ENCODE results near the gene MMD2.

The MMD2 gene

DNA sequence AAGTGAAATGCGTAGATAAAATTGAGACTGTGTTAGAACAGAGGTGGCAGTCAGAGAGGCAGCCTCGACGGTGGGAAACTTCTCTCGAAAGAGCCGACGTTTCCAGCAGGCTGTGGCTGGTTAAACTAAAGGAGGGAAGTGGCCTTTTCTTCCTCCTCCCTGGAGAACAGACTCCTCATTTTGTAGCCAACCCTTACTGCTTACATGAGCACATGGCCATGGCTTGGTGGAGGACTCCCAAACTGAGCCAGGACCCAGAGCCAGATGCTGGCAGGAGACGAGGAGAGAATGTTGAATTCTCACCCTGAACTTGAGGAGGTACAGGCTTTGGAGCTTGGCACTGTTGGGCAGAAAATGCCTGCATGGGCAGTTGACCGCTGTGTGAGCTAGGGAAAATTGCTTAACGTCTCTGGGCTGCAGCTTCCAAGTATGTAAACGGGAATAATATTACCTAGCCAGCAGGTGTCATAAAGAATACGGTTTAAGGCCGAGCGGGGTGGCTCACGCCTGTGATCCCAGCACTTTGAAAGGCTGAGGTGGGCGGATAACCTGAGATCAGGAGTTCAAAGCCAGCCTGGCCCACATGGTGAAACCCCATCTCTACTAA lies 24.5 kb downstream of the MMD2 start:
- Histone ChIP-seq H3K9me3 (ENCODE audit: control insufficient read depth in 2 of 2, low read length in 2 of 2) (no peaks in the 10 kb centered on the region), H3K9ac (ENCODE audit: low read depth in 1 of 2, low read length in 2 of 2) (no peak overlapping the region), H3K27me3 (ENCODE audit: control insufficient read depth in 2 of 2, insufficient read depth in 2 of 2, low read length in 2 of 2) (peaks cover 0 to 2% of the 10 kb centered on the region in 2 donors), H3K4me1 (ENCODE audit: control insufficient read depth in 2 of 2, insufficient read depth in 2 of 2, low read length in 2 of 2) (no peaks in the 10 kb centered on the region), H3K27ac (ENCODE audit: low read depth in 2 of 2, low read length in 2 of 2) (no peak overlapping the region), H3K4me3 (ENCODE audit: low read length in 2 of 2) (no peak overlapping the region), H3K36me3 (ENCODE audit: control insufficient read depth in 2 of 2, insufficient read depth in 2 of 2, low read length in 2 of 2) (no peaks in the 10 kb centered on the region)

DNA sequence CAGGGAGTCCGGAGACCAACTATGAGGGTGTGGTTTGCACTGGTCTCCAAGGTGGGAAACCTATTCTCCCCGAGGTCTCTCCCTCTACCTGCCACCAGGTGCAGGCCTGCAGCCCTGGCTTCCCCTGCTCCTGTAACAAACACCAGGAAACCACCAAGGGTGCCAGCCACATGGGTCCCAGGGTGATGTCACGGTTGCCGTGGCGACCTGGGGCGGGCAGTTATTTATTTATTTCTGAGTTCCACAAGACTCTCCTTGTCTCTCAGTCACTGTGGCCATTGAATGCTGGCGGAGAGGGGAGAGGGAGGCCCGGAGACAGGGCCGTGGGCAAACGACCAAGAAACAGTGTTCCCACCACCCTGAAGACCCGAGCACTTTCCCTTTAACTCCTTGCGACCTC lies 27.0 kb downstream of the MMD2 start:
- H3K36me3 ChIP-seq (ENCODE audit: control insufficient read depth in 2 of 2, insufficient read depth in 2 of 2, low read length in 2 of 2), result no peaks in the 10 kb centered on the region
- no peaks in the 10 kb centered on the region for H3K9me3 ChIP-seq (ENCODE audit: control insufficient read depth in 2 of 2, low read length in 2 of 2)
- no peak overlapping the region for H3K27ac ChIP-seq (ENCODE audit: low read depth in 2 of 2, low read length in 2 of 2)
- H3K9ac ChIP-seq (ENCODE audit: low read depth in 1 of 2, low read length in 2 of 2), result no peak overlapping the region
- no peak overlapping the region for H3K4me3 ChIP-seq (ENCODE audit: low read length in 2 of 2)
- no peaks in the 10 kb centered on the region for H3K4me1 ChIP-seq (ENCODE audit: control insufficient read depth in 2 of 2, insufficient read depth in 2 of 2, low read length in 2 of 2)
- H3K27me3 ChIP-seq (ENCODE audit: control insufficient read depth in 2 of 2, insufficient read depth in 2 of 2, low read length in 2 of 2), result peaks cover 2 to 5% of the 10 kb centered on the region in 2 donors

GRCh38 chr7:4929005-4929404 lies 30.0 kb downstream of the MMD2 start:
- Histone ChIP-seq H3K36me3 (ENCODE audit: control insufficient read depth in 2 of 2, insufficient read depth in 2 of 2, low read length in 2 of 2) (no peaks in the 10 kb centered on the region), H3K27me3 (ENCODE audit: control insufficient read depth in 2 of 2, insufficient read depth in 2 of 2, low read length in 2 of 2) (peaks cover 0 to 5% of the 10 kb centered on the region in 2 donors), H3K4me1 (ENCODE audit: control insufficient read depth in 2 of 2, insufficient read depth in 2 of 2, low read length in 2 of 2) (no peaks in the 10 kb centered on the region), H3K9me3 (ENCODE audit: control insufficient read depth in 2 of 2, low read length in 2 of 2) (no peaks in the 10 kb centered on the region), H3K9ac (ENCODE audit: low read depth in 1 of 2, low read length in 2 of 2) (no peak overlapping the region), H3K27ac (ENCODE audit: low read depth in 2 of 2, low read length in 2 of 2) (no peak overlapping the region), H3K4me3 (ENCODE audit: low read length in 2 of 2) (no peak overlapping the region)

GRCh38 chr7:4928445-4928844 lies 30.5 kb downstream of the MMD2 start:
- Histone ChIP-seq H3K9ac (ENCODE audit: low read depth in 1 of 2, low read length in 2 of 2) (no peak overlapping the region), H3K9me3 (ENCODE audit: control insufficient read depth in 2 of 2, low read length in 2 of 2) (no peaks in the 10 kb centered on the region), H3K27ac (ENCODE audit: low read depth in 2 of 2, low read length in 2 of 2) (no peak overlapping the region), H3K36me3 (ENCODE audit: control insufficient read depth in 2 of 2, insufficient read depth in 2 of 2, low read length in 2 of 2) (no peaks in the 10 kb centered on the region), H3K4me3 (ENCODE audit: low read length in 2 of 2) (no peak overlapping the region), H3K4me1 (ENCODE audit: control insufficient read depth in 2 of 2, insufficient read depth in 2 of 2, low read length in 2 of 2) (no peaks in the 10 kb centered on the region), H3K27me3 (ENCODE audit: control insufficient read depth in 2 of 2, insufficient read depth in 2 of 2, low read length in 2 of 2) (peaks cover 0 to 5% of the 10 kb centered on the region in 2 donors)

DNA sequence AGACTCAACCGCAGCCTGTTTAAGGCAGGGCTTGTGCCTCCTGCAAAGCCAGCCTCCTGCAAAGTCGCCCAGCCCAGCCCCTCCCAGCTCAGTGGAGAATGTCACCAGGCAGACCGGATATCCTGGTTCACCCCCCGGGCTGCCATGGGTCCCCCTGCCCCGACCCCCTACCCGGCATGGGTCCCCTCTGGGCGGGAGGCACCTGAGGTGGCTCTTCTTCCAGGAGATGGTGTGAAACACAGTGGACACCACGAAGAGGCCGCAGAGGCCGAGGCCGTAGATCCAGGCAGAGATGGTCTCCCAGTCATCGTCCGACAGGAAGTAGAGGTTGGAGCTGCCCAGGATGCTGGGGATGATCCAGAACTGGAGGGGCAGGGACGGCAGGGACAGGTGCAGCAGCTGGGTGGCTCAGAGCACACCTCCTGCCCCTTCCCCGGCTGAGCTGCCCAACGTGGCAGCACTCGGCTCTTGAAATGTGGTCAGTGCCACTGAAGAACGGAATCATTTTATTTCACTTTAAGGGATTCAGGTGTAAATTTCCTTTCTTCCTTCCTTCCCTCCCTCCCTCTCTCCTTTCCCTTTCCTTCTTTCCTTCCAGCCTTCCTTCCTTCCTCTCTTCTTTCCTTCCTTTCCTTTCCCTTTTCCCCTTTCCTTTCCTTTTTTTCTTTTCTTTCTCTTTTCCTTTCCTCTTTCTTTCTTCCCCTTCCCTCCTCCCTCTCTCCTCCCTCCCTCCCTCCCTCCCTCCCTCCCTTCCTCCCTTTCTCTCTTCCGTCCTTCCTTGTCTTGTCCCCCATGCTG lies 38.8 kb downstream of the MMD2 start:
- H3K4me1 ChIP-seq (ENCODE audit: control insufficient read depth in 2 of 2, insufficient read depth in 2 of 2, low read length in 2 of 2), result no peaks in the 10 kb centered on the region
- H3K36me3 ChIP-seq (ENCODE audit: control insufficient read depth in 2 of 2, insufficient read depth in 2 of 2, low read length in 2 of 2), result no peaks in the 10 kb centered on the region
- no peak overlapping the region for H3K9ac ChIP-seq (ENCODE audit: low read depth in 1 of 2, low read length in 2 of 2)
- H3K27ac ChIP-seq (ENCODE audit: low read depth in 2 of 2, low read length in 2 of 2), result no peak overlapping the region
- H3K27me3 ChIP-seq (ENCODE audit: control insufficient read depth in 2 of 2, insufficient read depth in 2 of 2, low read length in 2 of 2), result no peaks in the 10 kb centered on the region
- no peak overlapping the region for H3K4me3 ChIP-seq (ENCODE audit: low read length in 2 of 2)
- H3K9me3 ChIP-seq (ENCODE audit: control insufficient read depth in 2 of 2, low read length in 2 of 2), result no peaks in the 10 kb centered on the region

DNA sequence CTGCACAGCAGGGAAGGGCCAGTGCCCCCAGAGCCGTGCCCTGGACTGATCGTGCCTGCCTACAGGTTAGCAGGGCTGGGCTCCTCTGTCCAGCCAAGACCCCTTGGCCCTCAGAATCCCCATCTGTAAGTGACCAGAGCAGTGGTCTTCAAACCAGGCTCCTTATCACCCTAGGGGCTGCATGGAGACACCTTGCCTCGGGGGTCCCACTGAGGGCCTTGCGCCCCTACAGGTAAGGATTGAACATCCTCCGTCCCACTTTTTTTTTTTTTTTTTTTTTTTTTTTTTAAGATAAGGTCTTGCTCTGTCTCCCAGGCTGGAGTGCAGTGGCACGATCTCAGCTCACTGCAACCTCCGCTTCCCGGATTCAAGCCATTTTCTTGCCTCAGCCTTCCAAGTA lies 42.9 kb downstream of the MMD2 start:
- no peak overlapping the region for H3K4me3 ChIP-seq (ENCODE audit: low read length in 2 of 2)
- H3K27me3 ChIP-seq (ENCODE audit: control insufficient read depth in 2 of 2, insufficient read depth in 2 of 2, low read length in 2 of 2), result no peaks in the 10 kb centered on the region

GRCh38 chr7:4911111-4911828 lies 47.7 kb downstream of the MMD2 start:
- Histone ChIP-seq H3K27ac (ENCODE audit: low read depth in 2 of 2, low read length in 2 of 2) (no peak overlapping the region), H3K36me3 (ENCODE audit: control insufficient read depth in 2 of 2, insufficient read depth in 2 of 2, low read length in 2 of 2) (no peaks in the 10 kb centered on the region), H3K4me3 (ENCODE audit: low read length in 2 of 2) (no peak overlapping the region), H3K9ac (ENCODE audit: low read depth in 1 of 2, low read length in 2 of 2) (no peak overlapping the region), H3K4me1 (ENCODE audit: control insufficient read depth in 2 of 2, insufficient read depth in 2 of 2, low read length in 2 of 2) (no peaks in the 10 kb centered on the region), H3K27me3 (ENCODE audit: control insufficient read depth in 2 of 2, insufficient read depth in 2 of 2, low read length in 2 of 2) (no peaks in the 10 kb centered on the region), H3K9me3 (ENCODE audit: control insufficient read depth in 2 of 2, low read length in 2 of 2) (no peaks in the 10 kb centered on the region)

More for the DNA sequence above, 42.9 kb downstream of the MMD2 start:
- H3K36me3 ChIP-seq (ENCODE audit: control insufficient read depth in 2 of 2, insufficient read depth in 2 of 2, low read length in 2 of 2), result no peaks in the 10 kb centered on the region
- no peak overlapping the region for H3K27ac ChIP-seq (ENCODE audit: low read depth in 2 of 2, low read length in 2 of 2)
- H3K9ac ChIP-seq (ENCODE audit: low read depth in 1 of 2, low read length in 2 of 2), result no peak overlapping the region
- H3K4me1 ChIP-seq (ENCODE audit: control insufficient read depth in 2 of 2, insufficient read depth in 2 of 2, low read length in 2 of 2), result no peaks in the 10 kb centered on the region
- H3K9me3 ChIP-seq (ENCODE audit: control insufficient read depth in 2 of 2, low read length in 2 of 2), result no peaks in the 10 kb centered on the region

GRCh38 chr7:4906682-4907081 lies 52.3 kb downstream of the MMD2 start:
- Histone ChIP-seq H3K27ac (ENCODE audit: low read depth in 2 of 2, low read length in 2 of 2) (no peak overlapping the region), H3K4me3 (ENCODE audit: low read length in 2 of 2) (no peak overlapping the region), H3K9me3 (ENCODE audit: control insufficient read depth in 2 of 2, low read length in 2 of 2) (no peaks in the 10 kb centered on the region), H3K36me3 (ENCODE audit: control insufficient read depth in 2 of 2, insufficient read depth in 2 of 2, low read length in 2 of 2) (no peaks in the 10 kb centered on the region), H3K4me1 (ENCODE audit: control insufficient read depth in 2 of 2, insufficient read depth in 2 of 2, low read length in 2 of 2) (no peaks in the 10 kb centered on the region), H3K27me3 (ENCODE audit: control insufficient read depth in 2 of 2, insufficient read depth in 2 of 2, low read length in 2 of 2) (no peaks in the 10 kb centered on the region), H3K9ac (ENCODE audit: low read depth in 1 of 2, low read length in 2 of 2) (no peak overlapping the region)

GRCh38 chr7:4905171-4905570 lies 53.8 kb downstream of the MMD2 start:
- Histone ChIP-seq H3K4me3 (ENCODE audit: low read length in 2 of 2) (no peak overlapping the region), H3K36me3 (ENCODE audit: control insufficient read depth in 2 of 2, insufficient read depth in 2 of 2, low read length in 2 of 2) (no peaks in the 10 kb centered on the region), H3K9ac (ENCODE audit: low read depth in 1 of 2, low read length in 2 of 2) (no peak overlapping the region), H3K27me3 (ENCODE audit: control insufficient read depth in 2 of 2, insufficient read depth in 2 of 2, low read length in 2 of 2) (no peaks in the 10 kb centered on the region), H3K27ac (ENCODE audit: low read depth in 2 of 2, low read length in 2 of 2) (no peak overlapping the region), H3K9me3 (ENCODE audit: control insufficient read depth in 2 of 2, low read length in 2 of 2) (no peaks in the 10 kb centered on the region), H3K4me1 (ENCODE audit: control insufficient read depth in 2 of 2, insufficient read depth in 2 of 2, low read length in 2 of 2) (no peaks in the 10 kb centered on the region)

DNA sequence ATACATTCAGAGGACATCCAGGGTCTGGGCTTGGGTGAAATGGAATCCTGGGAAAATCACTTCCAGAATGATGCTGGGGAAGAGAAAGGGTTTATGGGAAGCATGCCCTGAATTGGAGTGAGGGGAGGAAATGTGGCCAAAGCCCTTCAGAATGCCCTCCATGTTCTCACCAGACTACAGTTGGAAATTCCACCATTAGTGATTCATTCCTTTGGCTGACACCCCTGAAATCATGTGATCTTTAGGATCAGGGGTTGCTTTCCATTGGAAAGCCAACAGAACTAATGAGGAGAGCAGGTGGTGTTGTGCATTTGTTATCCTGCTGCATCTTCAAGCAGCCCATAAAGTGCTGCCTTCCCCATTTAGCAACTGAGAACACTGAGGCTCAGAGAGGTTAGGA lies 54.6 kb downstream of the MMD2 start:
- Histone ChIP-seq H3K4me3 (ENCODE audit: low read length in 2 of 2) (no peak overlapping the region), H3K27me3 (ENCODE audit: control insufficient read depth in 2 of 2, insufficient read depth in 2 of 2, low read length in 2 of 2) (no peaks in the 10 kb centered on the region), H3K9ac (ENCODE audit: low read depth in 1 of 2, low read length in 2 of 2) (no peak overlapping the region), H3K4me1 (ENCODE audit: control insufficient read depth in 2 of 2, insufficient read depth in 2 of 2, low read length in 2 of 2) (no peaks in the 10 kb centered on the region), H3K36me3 (ENCODE audit: control insufficient read depth in 2 of 2, insufficient read depth in 2 of 2, low read length in 2 of 2) (no peaks in the 10 kb centered on the region), H3K9me3 (ENCODE audit: control insufficient read depth in 2 of 2, low read length in 2 of 2) (no peaks in the 10 kb centered on the region), H3K27ac (ENCODE audit: low read depth in 2 of 2, low read length in 2 of 2) (no peak overlapping the region)
